Neural cell (in vitro differentiated cells): ENCODE data around the gene MCM9. TPM values are rescaled to one million over a fixed set of nuclear protein-coding genes. Genes with fewer than 3 reads are reported as not detected.

Experiments used
- H2AFZ ChIP-seq: fragments of 200-600, 300-800 bp; sonication (generic), shearing (Covaris generic); 2 replicates; pipeline ENCODE4 v1.6.0; 2014; ENCODE audit warnings: low read depth, mild to moderate bottlenecking, antibody characterized with exemption, low read length, moderate library complexity
- H3F3A ChIP-seq: fragments of 200-600 bp; shearing (Covaris generic); 2 replicates; pipeline ENCODE4 v1.6.1; 2016; ENCODE audit warnings: mild to moderate bottlenecking, moderate library complexity, mixed read lengths, antibody characterized with exemption, low read length; ENCODE audit not compliant: insufficient read depth, poor library complexity, severe bottlenecking
- H3K27ac ChIP-seq: fragments of 200-600, 300-800 bp; sonication (generic), shearing (Covaris generic); 2 replicates; pipeline ENCODE4 v1.5.1; 2014; ENCODE audit warnings: mild to moderate bottlenecking, low read length, moderate library complexity
- H3K27me3 ChIP-seq: fragments of 300-800, 200-600 bp; sonication (generic), shearing (Covaris generic); 2 replicates; pipeline ENCODE4 v1.6.0; 2014; ENCODE audit warnings: mild to moderate bottlenecking, low read depth, low read length, moderate library complexity; ENCODE audit not compliant: insufficient read depth
- H3K36me3 ChIP-seq: fragments of 300-800, 200-600 bp; sonication (generic), shearing (Covaris generic); 2 replicates; pipeline ENCODE4 v1.5.1; 2014; ENCODE audit warnings: mild to moderate bottlenecking, antibody characterized with exemption, low read length, moderate library complexity; ENCODE audit not compliant: insufficient read depth
- H3K4me2 ChIP-seq: fragments of 300-800, 200-600 bp; sonication (generic), shearing (Covaris generic); 2 replicates; pipeline ENCODE4 v1.6.0; 2014; ENCODE audit warnings: mild to moderate bottlenecking, low read length
- H3K4me3 ChIP-seq: fragments of 300-800, 200-600 bp; sonication (generic), shearing (Covaris generic); 2 replicates; pipeline ENCODE4 v1.5.1; 2014; ENCODE audit warnings: mild to moderate bottlenecking, low read length, moderate library complexity
- H3K79me2 ChIP-seq: fragments of 200-600 bp; shearing (Covaris generic); replicated peaks from 2 replicates; pipeline ENCODE4 v1.6.0; 2014; ENCODE audit warnings: mild to moderate bottlenecking, low read length, moderate library complexity; ENCODE audit not compliant: insufficient read depth
- H3K9ac ChIP-seq: fragments of 300-800, 200-600 bp; sonication (generic), shearing (Covaris generic); 2 replicates; pipeline ENCODE4 v1.6.1; 2016; ENCODE audit warnings: mild to moderate bottlenecking, low read length, mixed read lengths
- H3K9me2 ChIP-seq: fragments of 200-600 bp; shearing (Covaris generic); 2 replicates; pipeline ENCODE4 v1.6.1; 2016; ENCODE audit warnings: mild to moderate bottlenecking, low read length, mixed read lengths; ENCODE audit not compliant: insufficient read depth
- H3K9me3 ChIP-seq: fragments of 200-600, 300-800 bp; sonication (generic), shearing (Covaris generic); 2 replicates; pipeline ENCODE4 v1.6.1; 2016; ENCODE audit warnings: mild to moderate bottlenecking, mixed run types, low read length, moderate library complexity, mixed read lengths
- H4K20me1 ChIP-seq: fragments of 200-600 bp; shearing (Covaris generic); 2 replicates; pipeline ENCODE4 v1.6.1; 2016; ENCODE audit warnings: mild to moderate bottlenecking, mixed run types; ENCODE audit not compliant: insufficient read depth
- CTCF ChIP-seq: fragments of 450-650 bp; IDR thresholded peaks from 2 replicates; pipeline ENCODE4 v1.5.1; 2014; ENCODE audit warnings: antibody characterized with exemption, mild to moderate bottlenecking, moderate library complexity; ENCODE audit not compliant: poor library complexity, severe bottlenecking
- EP300 ChIP-seq: fragments of 450-650 bp; conservative IDR thresholded peaks from 2 replicates; pipeline ENCODE4 v1.6.1; 2014; ENCODE audit warnings: antibody characterized with exemption, mild to moderate bottlenecking, moderate library complexity; ENCODE audit not compliant: poor library complexity, severe bottlenecking
- EZH2 ChIP-seq: fragments of 200-600, 300-800 bp; shearing (Covaris generic), sonication (generic); IDR thresholded peaks from 2 replicates; pipeline ENCODE4 v1.6.1; 2014; ENCODE audit warnings: antibody characterized with exemption, low read length, borderline replicate concordance, mild to moderate bottlenecking; ENCODE audit not compliant: insufficient read depth, poor library complexity, severe bottlenecking
- MXI1 ChIP-seq: fragments of 450-650 bp; conservative IDR thresholded peaks from 2 replicates; pipeline ENCODE4 v1.6.1; 2014; ENCODE audit warnings: antibody characterized with exemption, mild to moderate bottlenecking; ENCODE audit not compliant: poor library complexity, severe bottlenecking
- POLR2AphosphoS5 ChIP-seq: IDR thresholded peaks from 2 replicates; pipeline ENCODE4 v1.6.1; 2012
- RAD21 ChIP-seq: fragments of 450-650 bp; conservative IDR thresholded peaks from 2 replicates; pipeline ENCODE4 v1.6.1; 2014; ENCODE audit warnings: antibody characterized with exemption, mild to moderate bottlenecking, moderate library complexity
- REST ChIP-seq: IDR thresholded peaks from 2 replicates; pipeline ENCODE4 v1.6.1; 2012; ENCODE audit warnings: borderline replicate concordance
- SMC3 ChIP-seq: fragments of 450-650 bp; conservative IDR thresholded peaks from 2 replicates; pipeline ENCODE4 v1.6.1; 2014; ENCODE audit warnings: antibody characterized with exemption, mild to moderate bottlenecking, moderate library complexity; ENCODE audit not compliant: poor library complexity
- TAF1 ChIP-seq: IDR thresholded peaks from 2 replicates; pipeline ENCODE4 v1.6.1; 2012; ENCODE audit warnings: low read depth
- polyA plus RNA-seq: library from polyadenylated mRNA; depleted of rRNA; stranded (reverse); fragments of >200 nt; gene quantifications from 2 replicates; pipeline ENCODE4 v1.2.3, GENCODE V29; 2014

MCM9 gene
- polyA plus RNA-seq, 1 donor from 2014 or later, result 7.8 TPM

- no peaks in the 10 kb centered on the region for H3K79me2 ChIP-seq
- H3K9me3 ChIP-seq, result no peaks in the 10 kb centered on the region
- H3F3A ChIP-seq, result no peaks in the 10 kb centered on the region
- no peaks in the 10 kb centered on the region for H3K27me3 ChIP-seq
- TF ChIP-seq SMC3, result no peak
- TF ChIP-seq EZH2, result no peak
- no peak for TF ChIP-seq TAF1
- no peak overlapping the region for H2AFZ ChIP-seq
- H3K9me2 ChIP-seq, result no peaks in the 10 kb centered on the region
- no peak overlapping the region for H3K4me3 ChIP-seq
- H3K27ac ChIP-seq, result no peak overlapping the region
- H3K4me2 ChIP-seq, result no peak overlapping the region
- H4K20me1 ChIP-seq, result no peaks in the 10 kb centered on the region
- H3K9ac ChIP-seq, result no peak overlapping the region
- no peaks in the 10 kb centered on the region for H3K36me3 ChIP-seq
Measured at GRCh38 chr6:118825661-118826060, 109.3 kb downstream of the MCM9 start.

- TF ChIP-seq POLR2AphosphoS5 (no peak), TAF1 (no peak), EZH2 (no peak), RAD21 (no peak), REST (no peak), MXI1 (no peak), SMC3 (no peak)
- Histone ChIP-seq H3K79me2 (no peaks in the 10 kb centered on the region), H3K4me2 (no peak overlapping the region), H3K9me3 (no peaks in the 10 kb centered on the region), H2AFZ (no peak overlapping the region), H3F3A (no peaks in the 10 kb centered on the region), H3K36me3 (no peaks in the 10 kb centered on the region), H3K4me3 (no peak overlapping the region), H4K20me1 (no peaks in the 10 kb centered on the region), H3K9ac (no peak overlapping the region), H3K9me2 (no peaks in the 10 kb centered on the region), H3K27ac (no peak overlapping the region), H3K27me3 (no peaks in the 10 kb centered on the region)
Measured at GRCh38 chr6:118815495-118815894, 119.5 kb downstream of the MCM9 start.

GRCh38 chr6:118813775-118814174, 121.2 kb downstream of the MCM9 start:
- TF ChIP-seq EZH2 (no peak), POLR2AphosphoS5 (no peak), SMC3 (no peak), EP300 (no peak), REST (no peak), TAF1 (no peak), CTCF (no peak)
- H3K27me3 ChIP-seq, result no peaks in the 10 kb centered on the region
- no peak overlapping the region for H3K9ac ChIP-seq
- H3K9me2 ChIP-seq, result no peaks in the 10 kb centered on the region
- H3K27ac ChIP-seq, result no peak overlapping the region
- no peaks in the 10 kb centered on the region for H4K20me1 ChIP-seq
- no peak overlapping the region for H2AFZ ChIP-seq
- no peaks in the 10 kb centered on the region for H3K9me3 ChIP-seq
- no peaks in the 10 kb centered on the region for H3K79me2 ChIP-seq
- H3F3A ChIP-seq, result no peaks in the 10 kb centered on the region
- H3K36me3 ChIP-seq, result no peaks in the 10 kb centered on the region
- no peak overlapping the region for H3K4me2 ChIP-seq
- H3K4me3 ChIP-seq, result no peak overlapping the region
